ENCODE measurements around the gene BIN1. TPM values are rescaled to one million over a fixed set of nuclear protein-coding genes. Genes with fewer than 3 reads are reported as not detected.

The BIN1 gene
- total RNA-seq, 1 experiment from 2014 or later: 87.5 TPM

DNA sequence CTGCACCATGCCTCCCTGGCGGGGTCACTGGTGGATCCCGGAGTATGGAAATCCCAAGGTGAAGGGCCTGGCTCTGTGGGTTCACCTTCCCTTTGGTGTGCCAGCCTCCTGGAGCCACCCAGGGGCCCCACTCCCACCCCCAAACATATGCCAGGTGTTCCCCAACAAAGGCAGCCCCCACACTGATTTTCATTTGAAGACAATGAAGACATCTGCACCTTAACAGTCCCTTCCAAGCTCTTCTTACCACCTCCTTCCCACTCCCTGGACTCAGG, 11.7 kb downstream of the BIN1 start:
- POLR2A ChIA-PET (ENCODE audit: unreplicated experiment): interaction anchor here (0.6 kb wide), 1 partner anchor 50 kb away, joined by 4 read pairs; no protein-coding TSS in a partner anchor
- Histone ChIP-seq H3K27me3 (ENCODE audit: insufficient read depth, low read depth) (no peaks in the 10 kb centered on the region), H3K79me2 (ENCODE audit: low read depth) (peaks cover 93% of the 10 kb centered on the region), H3K9me2 (ENCODE audit: insufficient read depth) (no peaks in the 10 kb centered on the region), H2AFZ (no peak overlapping the region), H3K36me3 (ENCODE audit: low read depth) (no peaks in the 10 kb centered on the region), H3K4me2 (peak overlapping the region; percentile 62), H3K4me1 (replicated peaks; ENCODE audit: insufficient read depth) (peaks cover 48% of the 10 kb centered on the region), H3K4me3 (no peak overlapping the region), H3K27ac (peak overlapping the region; percentile 51; the same call in 1 of the 2 replicates), H4K20me1 (ENCODE audit: insufficient read depth) (0 out of 2 replicates have a peak, but pooled peaks cover 3% of the 10 kb centered on the region), H3F3A (ENCODE audit: insufficient read depth, low read depth) (peaks cover 21% of the 10 kb centered on the region), H3K9me3 (ENCODE audit: insufficient read depth, low read depth) (no peaks in the 10 kb centered on the region)
- no TSS peak for BruUV-seq (replicated peaks)
- DNase-seq: no peak
- intact Hi-C loops (cut with micrococcal nuclease; ENCODE audit: unreplicated experiment): loop anchor here (2.0 kb wide), 1 partner anchor 31 kb away; no protein-coding TSS in a partner anchor
- TF ChIP-seq, protein P1, sequence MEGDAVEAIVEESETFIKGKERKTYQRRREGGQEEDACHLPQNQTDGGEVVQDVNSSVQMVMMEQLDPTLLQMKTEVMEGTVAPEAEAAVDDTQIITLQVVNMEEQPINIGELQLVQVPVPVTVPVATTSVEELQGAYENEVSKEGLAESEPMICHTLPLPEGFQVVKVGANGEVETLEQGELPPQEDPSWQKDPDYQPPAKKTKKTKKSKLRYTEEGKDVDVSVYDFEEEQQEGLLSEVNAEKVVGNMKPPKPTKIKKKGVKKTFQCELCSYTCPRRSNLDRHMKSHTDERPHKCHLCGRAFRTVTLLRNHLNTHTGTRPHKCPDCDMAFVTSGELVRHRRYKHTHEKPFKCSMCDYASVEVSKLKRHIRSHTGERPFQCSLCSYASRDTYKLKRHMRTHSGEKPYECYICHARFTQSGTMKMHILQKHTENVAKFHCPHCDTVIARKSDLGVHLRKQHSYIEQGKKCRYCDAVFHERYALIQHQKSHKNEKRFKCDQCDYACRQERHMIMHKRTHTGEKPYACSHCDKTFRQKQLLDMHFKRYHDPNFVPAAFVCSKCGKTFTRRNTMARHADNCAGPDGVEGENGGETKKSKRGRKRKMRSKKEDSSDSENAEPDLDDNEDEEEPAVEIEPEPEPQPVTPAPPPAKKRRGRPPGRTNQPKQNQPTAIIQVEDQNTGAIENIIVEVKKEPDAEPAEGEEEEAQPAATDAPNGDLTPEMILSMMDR (conservative IDR thresholded peaks at IDR 0.05): no peak
- TF ChIP-seq EZH2 (IDR thresholded peaks at IDR 0.05; ENCODE audit: low read depth): no peak
- CTCF ChIA-PET: interaction anchor here (0.6 kb wide), 1 partner anchor 140 kb away, joined by 3 read pairs; no protein-coding TSS in a partner anchor

DNA sequence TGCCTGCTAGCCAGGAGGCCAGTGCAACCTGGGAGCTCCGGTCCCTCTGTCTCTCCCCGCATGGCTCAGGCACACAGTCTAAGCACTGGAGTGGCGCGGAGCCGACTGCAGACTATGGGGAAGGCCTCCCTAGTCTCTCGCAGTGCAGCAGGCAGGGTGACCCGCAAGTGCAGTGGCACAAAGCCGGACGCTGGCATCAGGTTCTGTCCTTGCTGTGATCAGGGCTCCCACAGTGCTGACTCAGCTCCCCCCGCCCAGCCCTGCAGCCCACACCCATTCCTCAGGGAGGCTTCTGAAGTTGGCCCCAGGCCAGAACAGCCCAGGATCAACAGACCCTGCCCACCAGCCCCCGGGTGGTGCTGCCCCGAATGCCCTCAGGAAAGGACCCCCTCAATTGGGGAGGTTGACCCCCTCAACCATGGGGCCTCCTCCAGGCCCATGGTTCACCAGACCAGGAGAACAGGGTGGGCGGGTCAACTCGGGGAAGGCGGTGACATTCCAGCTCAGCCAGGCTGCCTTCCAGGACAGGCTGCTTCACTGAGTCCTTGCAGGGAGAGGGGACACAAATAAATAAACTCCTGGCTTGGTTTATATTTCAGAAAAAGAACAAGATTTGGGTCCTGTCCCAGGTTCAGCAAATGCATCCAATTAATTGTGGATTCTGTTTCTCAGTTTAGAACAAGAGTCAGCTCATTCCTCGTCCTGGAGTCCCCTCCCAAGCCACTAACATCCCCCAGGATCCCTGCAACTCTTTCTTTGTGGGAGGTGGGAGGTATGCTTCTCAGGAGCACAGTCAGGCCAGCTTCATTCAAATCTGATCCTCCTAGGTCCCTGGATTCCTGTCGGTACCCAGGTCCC, 12.2 kb downstream of the BIN1 start:
- Histone ChIP-seq H3K9me3 (ENCODE audit: insufficient read depth, low read depth) (no peaks in the 10 kb centered on the region), H3K79me2 (ENCODE audit: low read depth) (peaks cover 91% of the 10 kb centered on the region), H3K9me2 (ENCODE audit: insufficient read depth) (no peaks in the 10 kb centered on the region), H4K20me1 (ENCODE audit: insufficient read depth) (no peaks in the 10 kb centered on the region), H2AFZ (no peak overlapping the region), H3F3A (ENCODE audit: insufficient read depth, low read depth) (peaks cover 15% of the 10 kb centered on the region; the same call in 1 of the 2 replicates), H3K4me2 (peak overlapping the region; percentile 62), H3K27me3 (ENCODE audit: insufficient read depth, low read depth) (no peaks in the 10 kb centered on the region), H3K4me3 (peak overlapping the region; percentile 5; the same call in 1 of the 2 replicates), H3K27ac (peak overlapping the region; percentile 51), H3K4me1 (replicated peaks; ENCODE audit: insufficient read depth) (peaks cover 43% of the 10 kb centered on the region), H3K36me3 (ENCODE audit: low read depth) (no peaks in the 10 kb centered on the region)
- intact Hi-C loops (cut with micrococcal nuclease; ENCODE audit: unreplicated experiment): loop anchor here (2.0 to 5.0 kb wide), 2 partner anchors 30 to 928 kb away; no protein-coding TSS in a partner anchor
- no TSS peak for BruUV-seq (replicated peaks)
- TF ChIP-seq EZH2 (IDR thresholded peaks at IDR 0.05; ENCODE audit: low read depth): no peak
- TF ChIP-seq, protein P1 (conservative IDR thresholded peaks at IDR 0.05): no peak
- ChIA-PET POLR2A (ENCODE audit: unreplicated experiment) (interaction anchor here (0.6 kb wide), 2 partner anchors 51 to 331 kb away, joined by 4 to 36 read pairs; no protein-coding TSS in a partner anchor), CTCF (interaction anchor here (1.2 kb wide), 1 partner anchor 15 kb away, joined by 3 read pairs; no protein-coding TSS in a partner anchor)
- peak; percentile 71 to 88 for DNase-seq

DNA sequence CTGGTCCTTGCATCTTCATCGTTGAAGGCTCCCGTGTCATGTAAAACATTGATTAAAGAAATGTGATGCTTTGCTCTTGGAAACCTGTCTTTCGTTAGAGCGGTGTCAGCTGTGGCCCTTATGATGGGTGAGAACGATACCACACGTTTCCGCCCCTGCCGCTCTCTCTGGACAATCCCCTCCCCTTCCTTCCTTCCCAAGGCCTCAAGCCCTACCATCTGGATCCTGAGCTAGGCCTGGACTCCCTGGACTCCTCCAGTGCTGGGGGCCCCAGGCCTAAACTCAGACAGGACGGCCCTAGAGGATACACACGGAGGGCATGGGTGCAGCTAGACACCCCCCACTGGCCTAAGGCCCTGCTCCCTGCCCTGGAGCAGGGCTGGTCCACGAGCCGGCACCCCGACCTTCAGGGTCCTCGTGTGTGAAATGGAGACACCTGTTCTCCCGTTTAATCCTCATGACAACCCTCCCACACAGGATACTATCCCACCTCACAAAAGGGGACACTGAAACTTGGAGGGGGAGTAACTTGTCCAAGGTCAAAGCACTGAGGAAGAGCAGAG, 13.2 kb downstream of the BIN1 start:
- CTCF ChIA-PET: interaction anchor here (1.2 kb wide), 1 partner anchor 14 kb away, joined by 3 read pairs; no protein-coding TSS in a partner anchor
- peaks cover 41% of the 10 kb centered on the region for H3K4me1 ChIP-seq (replicated peaks; ENCODE audit: insufficient read depth)
- H4K20me1 ChIP-seq (ENCODE audit: insufficient read depth): no peaks in the 10 kb centered on the region

More for the DNA sequence above, 13.2 kb downstream of the BIN1 start:
- peak overlapping the region; percentile 51 for H3K27ac ChIP-seq
- no peak for TF ChIP-seq EZH2 (IDR thresholded peaks at IDR 0.05; ENCODE audit: low read depth)
- TF ChIP-seq, protein P1 (conservative IDR thresholded peaks at IDR 0.05): no peak
- DNase-seq: no peak
- BruUV-seq (replicated peaks): no TSS peak
- H3K9me3 ChIP-seq (ENCODE audit: insufficient read depth, low read depth): no peaks in the 10 kb centered on the region
- peaks cover 14% of the 10 kb centered on the region; the same call in 1 of the 2 replicates for H3F3A ChIP-seq (ENCODE audit: insufficient read depth, low read depth)
- POLR2A ChIA-PET (ENCODE audit: unreplicated experiment): no interaction called here
- H3K36me3 ChIP-seq (ENCODE audit: low read depth): no peaks in the 10 kb centered on the region
- no peak overlapping the region for H2AFZ ChIP-seq
- H3K9me2 ChIP-seq (ENCODE audit: insufficient read depth): no peaks in the 10 kb centered on the region
- peaks cover 90% of the 10 kb centered on the region for H3K79me2 ChIP-seq (ENCODE audit: low read depth)
- H3K4me3 ChIP-seq: no peak overlapping the region
- H3K4me2 ChIP-seq: peak overlapping the region; percentile 62
- intact Hi-C loops (cut with micrococcal nuclease; ENCODE audit: unreplicated experiment): loop anchor here (2.0 to 5.0 kb wide), 2 partner anchors 29 to 929 kb away; no protein-coding TSS in a partner anchor
- H3K27me3 ChIP-seq (ENCODE audit: insufficient read depth, low read depth): no peaks in the 10 kb centered on the region

All from PC-9 (cell line).